GM12873 (cell line): ENCODE data around the gene ACADM.

ENCODE experiments used
- TF ChIP-seq, protein P1 (sequence below): IDR thresholded peaks from 2 replicates; pipeline ENCODE4 v1.5.1; 2012; ENCODE audit warnings: low read depth, mild to moderate bottlenecking, moderate library complexity, low read length, control low read depth; ENCODE audit not compliant: insufficient read depth; ENCODE audit errors: missing control alignments

The ACADM gene

DNA sequence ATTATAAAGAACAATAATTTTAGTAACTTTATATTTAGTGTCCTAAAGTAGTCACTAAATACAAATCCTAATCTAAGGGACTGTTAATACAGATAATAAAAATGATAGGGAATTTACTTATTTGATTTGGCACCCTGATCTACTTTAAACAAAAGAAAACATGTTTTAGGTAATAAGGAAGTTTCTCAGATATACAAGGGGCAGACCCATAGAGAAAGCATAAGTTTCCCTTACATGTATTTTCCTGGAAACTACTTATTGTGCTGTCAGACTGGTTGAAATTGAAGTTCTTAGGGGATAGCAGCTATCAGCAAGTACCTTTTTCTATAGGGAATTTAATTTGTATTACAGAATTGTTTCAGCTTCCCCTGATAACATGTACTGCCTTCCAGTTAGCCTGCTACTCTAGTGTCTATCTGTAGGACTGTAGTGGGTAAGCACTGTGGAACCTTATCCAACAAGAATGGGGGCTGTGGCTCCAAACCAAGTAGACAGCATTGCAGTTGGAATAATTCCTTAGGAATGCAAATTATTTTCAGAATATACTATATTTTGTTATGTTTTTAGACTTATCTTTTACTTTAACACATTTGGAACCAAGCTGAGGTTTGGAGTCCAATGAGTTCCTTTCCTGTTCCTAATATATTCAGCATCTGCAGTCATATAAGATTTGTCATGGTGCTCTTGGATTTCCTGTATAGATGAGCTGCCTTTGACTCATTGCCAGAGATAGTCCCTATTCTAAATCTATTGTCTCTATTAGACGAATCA, 86.9 kb downstream of the ACADM start:
- TF ChIP-seq, protein P1, sequence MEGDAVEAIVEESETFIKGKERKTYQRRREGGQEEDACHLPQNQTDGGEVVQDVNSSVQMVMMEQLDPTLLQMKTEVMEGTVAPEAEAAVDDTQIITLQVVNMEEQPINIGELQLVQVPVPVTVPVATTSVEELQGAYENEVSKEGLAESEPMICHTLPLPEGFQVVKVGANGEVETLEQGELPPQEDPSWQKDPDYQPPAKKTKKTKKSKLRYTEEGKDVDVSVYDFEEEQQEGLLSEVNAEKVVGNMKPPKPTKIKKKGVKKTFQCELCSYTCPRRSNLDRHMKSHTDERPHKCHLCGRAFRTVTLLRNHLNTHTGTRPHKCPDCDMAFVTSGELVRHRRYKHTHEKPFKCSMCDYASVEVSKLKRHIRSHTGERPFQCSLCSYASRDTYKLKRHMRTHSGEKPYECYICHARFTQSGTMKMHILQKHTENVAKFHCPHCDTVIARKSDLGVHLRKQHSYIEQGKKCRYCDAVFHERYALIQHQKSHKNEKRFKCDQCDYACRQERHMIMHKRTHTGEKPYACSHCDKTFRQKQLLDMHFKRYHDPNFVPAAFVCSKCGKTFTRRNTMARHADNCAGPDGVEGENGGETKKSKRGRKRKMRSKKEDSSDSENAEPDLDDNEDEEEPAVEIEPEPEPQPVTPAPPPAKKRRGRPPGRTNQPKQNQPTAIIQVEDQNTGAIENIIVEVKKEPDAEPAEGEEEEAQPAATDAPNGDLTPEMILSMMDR = no peak

GRCh38 chr1:75812065-75812464, 87.6 kb downstream of the ACADM start:
- TF ChIP-seq, protein P1 = no peak
